Measurements from ENCODE around the gene IFNA17.
"Not testable (repeated sequence)": the region's sequence is repeated elsewhere in the genome, so short reads cannot be mapped to it uniquely, and the experiment has no call there.

IFNA17 gene

GRCh38 chr9:21210311-21210710 lies 17.7 kb downstream of the IFNA17 start:
- DNase-seq = no peak

- not testable (repeated sequence) for DNase-seq
These were observed 21.0 kb downstream of the IFNA17 start, which contains the start of gene IFNA10 for GRCh38 chr9:21207043-21207442. TSS of gene IFNA10 (minus strand) at chr9:21207143. CDS start at chr9:21207097, 46 bp downstream.

- no peak for DNase-seq
These were observed 22.8 kb downstream of the IFNA17 start for GRCh38 chr9:21205204-21205603.

GRCh38 chr9:21202105-21202504 lies 25.9 kb downstream of the IFNA17 start, which contains the start of gene IFNA7:
TSS of gene IFNA7 (minus strand) at chr9:21202205. CDS start at chr9:21202165, 40 bp downstream.
- DNase-seq = not testable (repeated sequence)

- DNase-seq = not testable (repeated sequence)
These were observed 32.9 kb downstream of the IFNA17 start for GRCh38 chr9:21194867-21195776.

GRCh38 chr9:21187487-21187886 lies 40.5 kb downstream of the IFNA17 start, which contains the start of gene IFNA4:
TSS of gene IFNA4 (minus strand) at chr9:21187587. CDS start at chr9:21187531, 56 bp downstream.
- DNase-seq = not testable (repeated sequence)

- DNase-seq = peak; percentile 67
These were observed 44.9 kb downstream of the IFNA17 start for GRCh38 chr9:21182810-21183736.
